ENCODE results near the gene LRRC7.

LRRC7 gene

GRCh38 chr1:69592341-69592740 is 24.6 kb downstream of the LRRC7 start:
- no peak for DNase-seq

- DNase-seq, result no peak
These were observed 27.8 kb downstream of the LRRC7 start for GRCh38 chr1:69595486-69595885.

- no peak for DNase-seq
These were observed 43.6 kb downstream of the LRRC7 start for GRCh38 chr1:69611316-69611715.

- no peak for DNase-seq
These were observed 45.7 kb downstream of the LRRC7 start for GRCh38 chr1:69613414-69613813.

GRCh38 chr1:69638673-69639072 is 71.0 kb downstream of the LRRC7 start:
- no peak for DNase-seq

GRCh38 chr1:69639159-69639558 is 71.4 kb downstream of the LRRC7 start:
- DNase-seq, result no peak

GRCh38 chr1:69643266-69643665 is 75.5 kb downstream of the LRRC7 start:
- no peak for DNase-seq

GRCh38 chr1:69645477-69645876 is 77.8 kb downstream of the LRRC7 start:
- no peak for DNase-seq

GRCh38 chr1:69648486-69648885 is 80.8 kb downstream of the LRRC7 start:
- no peak for DNase-seq

GRCh38 chr1:69649383-69649990 is 81.8 kb downstream of the LRRC7 start:
- DNase-seq, result no peak

GRCh38 chr1:69650779-69651178 is 83.1 kb downstream of the LRRC7 start:
- no peak for DNase-seq

- no peak for DNase-seq
These were observed 83.9 kb downstream of the LRRC7 start for GRCh38 chr1:69651656-69652055.

- DNase-seq, result no peak
These were observed 90.2 kb downstream of the LRRC7 start for GRCh38 chr1:69657971-69658370.

- no peak for DNase-seq
These were observed 94.0 kb downstream of the LRRC7 start for GRCh38 chr1:69661686-69662085.

GRCh38 chr1:69662321-69662720 is 94.6 kb downstream of the LRRC7 start:
- DNase-seq, result no peak

GRCh38 chr1:69671363-69672010 is 103.8 kb downstream of the LRRC7 start:
- DNase-seq, result peak; percentile 90

- no peak for DNase-seq
These were observed 105.6 kb downstream of the LRRC7 start for GRCh38 chr1:69673321-69673720.

GRCh38 chr1:69679965-69680364 is 112.2 kb downstream of the LRRC7 start:
- no peak for DNase-seq

GRCh38 chr1:69686367-69686984 is 118.8 kb downstream of the LRRC7 start:
- no peak for DNase-seq

GRCh38 chr1:69688193-69688592 is 120.5 kb downstream of the LRRC7 start:
- peak; percentile 97 for DNase-seq

- DNase-seq, result no peak
These were observed 123.5 kb downstream of the LRRC7 start for GRCh38 chr1:69691179-69691578.

- no peak for DNase-seq
These were observed 126.4 kb downstream of the LRRC7 start for GRCh38 chr1:69693921-69694675.

- no peak for DNase-seq
These were observed 129.6 kb downstream of the LRRC7 start for GRCh38 chr1:69697340-69697739.

GRCh38 chr1:69700770-69701169 is 133.0 kb downstream of the LRRC7 start:
- DNase-seq, result peak; percentile 37

Measured in MV-4-11 (cell line).